NCI-H2227 treated with DMSO at 0.1 percent for 48 hours (cell line): ENCODE measurements around the gene BICRA.

Experiments
- DNase-seq: peaks from one replicate; lab custom pipeline; 2025; lab: John Stamatoyannopoulos, UW

The BICRA gene

DNA sequence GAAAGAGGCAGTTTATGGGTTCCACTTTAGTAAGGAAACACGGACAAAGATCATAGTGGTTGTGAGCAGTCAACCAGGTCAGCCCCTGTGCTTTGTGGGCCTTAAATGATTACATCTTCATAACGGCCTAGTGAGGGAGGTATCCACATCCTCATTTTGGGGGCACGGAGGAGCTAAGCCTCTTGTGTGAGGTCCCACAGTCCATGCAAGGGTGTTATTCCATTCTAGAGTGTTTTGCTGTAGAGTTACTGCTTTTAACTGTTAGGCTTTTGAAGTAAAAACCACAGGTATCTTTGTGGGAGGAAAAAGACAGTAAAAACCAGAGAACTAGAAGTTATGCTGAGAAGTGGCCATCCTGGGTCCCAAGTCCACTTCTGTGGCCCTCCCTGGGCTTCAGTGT lies 140.4 kb downstream of the BICRA start:
- DNase-seq = no peak

DNA sequence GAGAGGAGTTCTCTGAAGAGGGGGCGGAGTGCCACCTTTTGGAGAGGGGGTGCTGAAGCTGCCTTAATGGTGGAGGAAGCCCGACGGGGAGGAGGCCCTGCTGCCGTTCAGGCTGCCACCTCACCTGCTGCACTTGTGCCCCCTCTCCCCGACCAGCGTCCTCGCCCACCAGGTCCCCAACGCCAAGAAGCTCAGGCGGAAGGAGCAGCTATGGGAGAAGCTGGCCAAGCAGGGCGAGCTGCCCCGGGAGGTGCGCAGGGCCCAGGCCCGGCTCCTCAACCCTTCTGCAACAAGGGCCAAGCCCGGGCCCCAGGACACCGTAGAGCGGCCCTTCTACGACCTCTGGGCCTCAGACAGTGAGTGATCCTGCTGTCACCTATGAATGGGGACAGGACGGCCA lies 141.8 kb downstream of the BICRA start:
- DNase-seq = no peak

DNA sequence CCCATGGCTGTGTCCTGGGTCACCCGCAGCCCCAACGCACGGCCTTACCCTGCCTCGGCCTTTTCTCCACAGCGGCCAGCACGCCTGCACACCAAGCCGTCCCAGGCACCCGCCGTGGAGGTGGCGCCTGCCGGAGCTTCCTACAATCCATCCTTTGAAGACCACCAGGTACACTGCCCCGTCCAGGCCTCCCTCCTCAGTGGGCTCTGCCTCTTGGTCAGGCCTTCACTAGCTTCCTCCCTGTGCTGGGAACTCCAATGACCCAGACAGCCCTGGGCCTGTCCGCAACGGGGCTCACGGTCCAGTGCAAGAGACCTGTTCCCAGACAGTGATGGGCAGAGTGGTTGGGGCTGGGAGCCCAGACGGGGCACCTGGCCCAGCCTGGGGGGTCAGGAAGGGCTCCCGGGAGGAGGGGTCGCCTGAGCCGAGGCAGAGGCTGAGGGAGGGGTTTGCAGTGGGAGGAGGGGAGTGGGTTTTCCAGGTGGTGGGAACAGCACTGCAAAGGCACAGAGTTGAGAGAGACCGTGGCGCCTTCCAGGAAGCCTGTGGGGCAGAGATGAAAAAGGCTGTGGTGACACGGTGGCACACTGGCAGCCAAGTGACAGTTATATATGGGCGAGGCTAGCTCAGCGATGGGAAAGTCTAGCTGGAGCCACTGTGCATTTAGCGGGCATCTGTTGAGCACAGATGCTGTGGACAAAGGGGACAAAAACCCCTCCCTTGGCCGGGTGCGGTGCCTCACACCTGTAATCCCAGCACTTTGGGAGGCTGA lies 143.7 kb downstream of the BICRA start:
- DNase-seq = no peak
